ENCODE results near the gene CABLES1. TPM values are rescaled to one million over a fixed set of nuclear protein-coding genes. Genes with fewer than 3 reads are reported as not detected.

CABLES1 gene
- total and polyA plus RNA-seq, 12 donors: 2.1 to 11.9 (median 5.3) TPM

- intact Hi-C loops (cut with DNase I): no loop called here
- H3K9me3 ChIP-seq (replicated peaks in 1 of 3): no peaks in the 10 kb centered on the region
- no peak for TF ChIP-seq POLR2A (IDR thresholded peaks at IDR 0.05)
- TF ChIP-seq, protein P1, sequence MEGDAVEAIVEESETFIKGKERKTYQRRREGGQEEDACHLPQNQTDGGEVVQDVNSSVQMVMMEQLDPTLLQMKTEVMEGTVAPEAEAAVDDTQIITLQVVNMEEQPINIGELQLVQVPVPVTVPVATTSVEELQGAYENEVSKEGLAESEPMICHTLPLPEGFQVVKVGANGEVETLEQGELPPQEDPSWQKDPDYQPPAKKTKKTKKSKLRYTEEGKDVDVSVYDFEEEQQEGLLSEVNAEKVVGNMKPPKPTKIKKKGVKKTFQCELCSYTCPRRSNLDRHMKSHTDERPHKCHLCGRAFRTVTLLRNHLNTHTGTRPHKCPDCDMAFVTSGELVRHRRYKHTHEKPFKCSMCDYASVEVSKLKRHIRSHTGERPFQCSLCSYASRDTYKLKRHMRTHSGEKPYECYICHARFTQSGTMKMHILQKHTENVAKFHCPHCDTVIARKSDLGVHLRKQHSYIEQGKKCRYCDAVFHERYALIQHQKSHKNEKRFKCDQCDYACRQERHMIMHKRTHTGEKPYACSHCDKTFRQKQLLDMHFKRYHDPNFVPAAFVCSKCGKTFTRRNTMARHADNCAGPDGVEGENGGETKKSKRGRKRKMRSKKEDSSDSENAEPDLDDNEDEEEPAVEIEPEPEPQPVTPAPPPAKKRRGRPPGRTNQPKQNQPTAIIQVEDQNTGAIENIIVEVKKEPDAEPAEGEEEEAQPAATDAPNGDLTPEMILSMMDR (IDR thresholded peaks at IDR 0.05): no peak
- no peak overlapping the region for H3K27ac ChIP-seq
- DNase-seq: no peak
- no peaks in the 10 kb centered on the region for H3K36me3 ChIP-seq (replicated peaks in 1 of 2)
- no peaks in the 10 kb centered on the region for H3K27me3 ChIP-seq
- H3K4me1 ChIP-seq (replicated peaks in 1 of 2): no peaks in the 10 kb centered on the region
- no peak overlapping the region for H3K4me3 ChIP-seq
- 90 to 94% (median 91%) methylated on average over 3 of the region's 3 CpGs for WGBS, 4 donors
Measured at GRCh38 chr18:23302511-23302850, 167.2 kb downstream of the CABLES1 start.

- 78 to 82% (median 79%) methylated on average over 8 of the region's 8 CpGs for WGBS, 4 donors
- Histone ChIP-seq H3K4me1 (replicated peaks in 1 of 2) (no peaks in the 10 kb centered on the region), H3K27me3 (no peaks in the 10 kb centered on the region), H3K27ac (peak overlapping the region in 1 of 5 donors; percentile 58), H3K36me3 (replicated peaks in 1 of 2) (no peaks in the 10 kb centered on the region), H3K9me3 (replicated peaks in 1 of 3) (no peaks in the 10 kb centered on the region), H3K4me3 (no peak overlapping the region)
- DNase-seq: no peak
- intact Hi-C loops (cut with DNase I): no loop called here
- TF ChIP-seq POLR2A (IDR thresholded peaks at IDR 0.05): no peak
- TF ChIP-seq, protein P1 (IDR thresholded peaks at IDR 0.05): no peak
Measured at GRCh38 chr18:23302851-23303527, 167.7 kb downstream of the CABLES1 start.

DNA sequence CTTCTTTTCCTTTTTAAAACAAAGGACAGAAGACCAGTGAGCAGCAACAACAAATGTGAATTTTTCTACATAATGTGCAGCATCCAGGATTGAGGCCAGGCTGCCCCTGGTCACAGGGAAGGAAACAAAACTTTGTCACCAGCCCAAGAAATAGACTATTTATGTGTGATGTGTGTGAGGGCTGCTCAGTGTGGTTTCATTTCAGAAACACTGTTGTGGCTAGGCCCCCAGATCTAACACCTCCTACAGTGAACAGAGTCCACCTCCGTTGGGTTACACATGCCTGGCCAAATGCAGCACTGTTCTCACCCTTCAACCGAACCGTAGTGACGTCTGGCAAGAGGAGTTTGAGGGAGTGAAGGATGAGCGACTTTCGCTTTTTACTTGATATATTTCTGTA, 171.5 kb downstream of the CABLES1 start:
- H3K27me3 ChIP-seq: no peaks in the 10 kb centered on the region
- no peaks in the 10 kb centered on the region for H3K36me3 ChIP-seq (replicated peaks in 1 of 2)
- peaks cover 6 to 12% of the 10 kb centered on the region in 2 donors for H3K4me1 ChIP-seq (replicated peaks in 1 of 2)
- DNase-seq: no peak
- 76 to 89% (median 81%) methylated on average over 6 of the region's 6 CpGs for WGBS, 4 donors
- no peak overlapping the region for H3K27ac ChIP-seq
- H3K4me3 ChIP-seq: no peak overlapping the region
- intact Hi-C loops (cut with DNase I): no loop called here
- H3K9me3 ChIP-seq (replicated peaks in 1 of 3): no peaks in the 10 kb centered on the region
- TF ChIP-seq, protein P1 (IDR thresholded peaks at IDR 0.05): no peak
- no peak for TF ChIP-seq POLR2A (IDR thresholded peaks at IDR 0.05)

GRCh38 chr18:23307567-23308295, 172.4 kb downstream of the CABLES1 start:
- peaks cover 12 to 19% of the 10 kb centered on the region in 2 donors for H3K4me1 ChIP-seq (replicated peaks in 1 of 2)
- peak overlapping the region in 1 of 5 donors; percentile 55 for H3K27ac ChIP-seq
- H3K9me3 ChIP-seq (replicated peaks in 1 of 3): no peaks in the 10 kb centered on the region
- peak in 1 of 7 donors; percentile 28 for DNase-seq
- intact Hi-C loops (cut with DNase I): no loop called here
- H3K4me3 ChIP-seq: no peak overlapping the region
- WGBS, 4 donors: 76 to 83% (median 82%) methylated on average over 5 to 14 of the region's 14 CpGs
- TF ChIP-seq, protein P1 (IDR thresholded peaks at IDR 0.05): no peak
- TF ChIP-seq POLR2A (IDR thresholded peaks at IDR 0.05): no peak
- H3K27me3 ChIP-seq: no peaks in the 10 kb centered on the region
- H3K36me3 ChIP-seq (replicated peaks in 1 of 2): no peaks in the 10 kb centered on the region

Other genes starting within 250 kb of the CABLES1 start
- gene RBBP8, start 202.2 kb upstream of the CABLES1 start, total RNA-seq: 10 to 100 TPM in 8 of 9 donors, 1 to 10 TPM in 1; 8.0 to 27.6 (median 14.9) TPM
- 10 to 100 TPM; 11.6 to 34.7 (median 31.6) TPM for gene RBBP8, start 202.2 kb upstream of the CABLES1 start, polyA plus RNA-seq

Data from adrenal gland (tissue), 12 donors.